Activated CD8-positive, alpha-beta memory T cell treated with anti-CD3 and anti-CD28 coated beads for 24 hours (primary cell): ENCODE data around the gene EPB41L1.

Experiments used
- DNase-seq: peaks from one replicate; pipeline ENCODE4 v3.0.0-alpha.2; 2020

EPB41L1 gene

GRCh38 chr20:36154700-36155628 lies at the start of gene EPB41L1:
TSS of gene EPB41L1 (plus strand) at chr20:36154740. CDS start at chr20:36173778, 19,038 bp downstream.
- DNase-seq: no peak

- no peak for DNase-seq
Observed at GRCh38 chr20:36104856-36105255, 49.7 kb upstream of the EPB41L1 start.

- no peak for DNase-seq
Observed at GRCh38 chr20:36105711-36106226, 48.8 kb upstream of the EPB41L1 start.

- DNase-seq: no peak
Observed at GRCh38 chr20:36106606-36107005, 47.9 kb upstream of the EPB41L1 start.

GRCh38 chr20:36107881-36108280 lies 46.7 kb upstream of the EPB41L1 start:
- DNase-seq: no peak

GRCh38 chr20:36109251-36109947 lies 45.1 kb upstream of the EPB41L1 start:
- no peak for DNase-seq

- DNase-seq: no peak
Observed at GRCh38 chr20:36110994-36111393, 43.5 kb upstream of the EPB41L1 start.

GRCh38 chr20:36112112-36112511 lies 42.4 kb upstream of the EPB41L1 start:
- no peak for DNase-seq

- DNase-seq: no peak
Observed at GRCh38 chr20:36113036-36113435, 41.5 kb upstream of the EPB41L1 start.

- no peak for DNase-seq
Observed at GRCh38 chr20:36113566-36114250, 40.8 kb upstream of the EPB41L1 start.

- DNase-seq: no peak
Observed at GRCh38 chr20:36114707-36115106, 39.8 kb upstream of the EPB41L1 start.

- DNase-seq: no peak
Observed at GRCh38 chr20:36115925-36116324, 38.6 kb upstream of the EPB41L1 start.

- DNase-seq: no peak
Observed at GRCh38 chr20:36116807-36117441, 37.6 kb upstream of the EPB41L1 start.

GRCh38 chr20:36117638-36118037 lies 36.9 kb upstream of the EPB41L1 start:
- DNase-seq: no peak

GRCh38 chr20:36118371-36118770 lies 36.2 kb upstream of the EPB41L1 start:
- DNase-seq: no peak

- no peak for DNase-seq
Observed at GRCh38 chr20:36119537-36119936, 35.0 kb upstream of the EPB41L1 start.

- no peak for DNase-seq
Observed at GRCh38 chr20:36120241-36120640, 34.3 kb upstream of the EPB41L1 start.

- DNase-seq: no peak
Observed at GRCh38 chr20:36120991-36121390, 33.5 kb upstream of the EPB41L1 start.

- DNase-seq: no peak
Observed at GRCh38 chr20:36121981-36122930, 32.3 kb upstream of the EPB41L1 start.

GRCh38 chr20:36122931-36123288 lies 31.6 kb upstream of the EPB41L1 start:
- DNase-seq: no peak

GRCh38 chr20:36125097-36125496 lies 29.4 kb upstream of the EPB41L1 start:
- no peak for DNase-seq
